Pancreas (tissue), 10 donors: ENCODE measurements around the gene RREB1. TPM values are rescaled to one million over a fixed set of nuclear protein-coding genes. Genes with fewer than 3 reads are reported as not detected.

Experiments used
- ATAC-seq, 4 donors: fragments of 200-7000 bp; cut with Tn5 transposase; one replicate each; pipeline versions ENCODE4 v1.8.0 to v1.9.1; 2020; ENCODE audit warnings: mild to moderate bottlenecking in 4 of 4, moderate library complexity in 4 of 4
- DNase-seq, 6 donors: peaks; one replicate each; pipeline ENCODE4 v3.0.0-alpha.2; 2020
- FAIRE-seq: peaks from 2 replicates; lab custom pipeline; 2012; peaks lifted over from hg19 to GRCh38; lab: Jason Lieb, UNC
- H3K27ac ChIP-seq, 4 donors: fragments of 200-600 bp; sonication (generic); 1 replicate in 3 of 4; 2 replicates in 1 of 4; pipeline versions ENCODE4 v1.5.0 to v1.8.0; 2020
- H3K27me3 ChIP-seq, 4 donors: fragments of 200-600 bp; one replicate each; pipeline ENCODE4 v1.8.0; 2021
- H3K36me3 ChIP-seq, 3 donors: fragments of 200-600 bp; sonication (generic) in 1 of 3; one replicate each; pipeline versions ENCODE4 v1.5.0 to v1.8.0; 2020 to 2021
- H3K4me1 ChIP-seq, 3 donors: fragments of 200-600 bp; one replicate each; pipeline ENCODE4 v1.8.0; 2021
- H3K4me3 ChIP-seq, 4 donors: fragments of 200-600 bp; sonication (generic) in 2 of 4; one replicate each; pipeline versions ENCODE4 v1.5.0 to v1.8.0; 2020 to 2021
- H3K9me3 ChIP-seq, 4 donors: fragments of 200-600 bp; one replicate each; pipeline ENCODE4 v1.8.0; 2021
- WGBS, 2 donors: extraction: QIAGEN DNeasy Blood & Tissue Kit; methylation state at CpG; one replicate each; pipeline ENCODE4 v1.1.7; 2013; 5-methylcytosine and 5-hydroxymethylcytosine counted together
- intact Hi-C, 3 donors: fragments of 100-400 bp; cut with DNase I; formaldehyde crosslinking; loops; one replicate each; pipeline versions ENCODE4 v1.11.1 to v1.14.2; 2022
- polyA plus RNA-seq, 2 donors: library from polyadenylated mRNA; stranded (reverse); fragments of 200-250 nt; gene quantifications; one replicate each; pipeline ENCODE4 v1.2.3, GENCODE V29; 2013
- total RNA-seq, 6 donors: library from RNA; stranded (reverse); fragmentation: NEBNext Ultra II Directional in 4 of 6; extraction: Animal tissue kit (Norgen Biotek cat#: 25700) in 4 of 6; gene quantifications; one replicate each; pipeline versions ENCODE4 v1.2.1 to v1.2.4, GENCODE V29; 2021 to 2023
- TF ChIP-seq, protein P1 (sequence below), 4 donors: fragments of 200-600 bp; sonication (generic) in 3 of 4; IDR thresholded peaks; one replicate each; pipeline versions ENCODE4 v1.5.0 to v1.8.0; 2021; ENCODE audit warnings: antibody characterized with exemption in 4 of 4
- donor health status: healthy with polysubstance abuse.
- donor health status: DM: no; HTN: no; CAD: no; lungs with moderate emphysema.
- donor health status: DM: no; HTN: no; CAD: no.
- donor health status: control.
- donor health status: control.
- donor health status: Bipolar disorder and iron deficiency.
- donor health status: DM: yes; HTN: yes; CAD: no.
- donor health status: DM: no; HTN: no; CAD: no.
- donor health status: DM: no; HTN: no; CAD: no.
- donor health status: DM: yes; HTN: yes; CAD: no.

RREB1 gene
- total and polyA plus RNA-seq, 8 donors = 8.9 to 45.3 (median 29.1) TPM

DNA sequence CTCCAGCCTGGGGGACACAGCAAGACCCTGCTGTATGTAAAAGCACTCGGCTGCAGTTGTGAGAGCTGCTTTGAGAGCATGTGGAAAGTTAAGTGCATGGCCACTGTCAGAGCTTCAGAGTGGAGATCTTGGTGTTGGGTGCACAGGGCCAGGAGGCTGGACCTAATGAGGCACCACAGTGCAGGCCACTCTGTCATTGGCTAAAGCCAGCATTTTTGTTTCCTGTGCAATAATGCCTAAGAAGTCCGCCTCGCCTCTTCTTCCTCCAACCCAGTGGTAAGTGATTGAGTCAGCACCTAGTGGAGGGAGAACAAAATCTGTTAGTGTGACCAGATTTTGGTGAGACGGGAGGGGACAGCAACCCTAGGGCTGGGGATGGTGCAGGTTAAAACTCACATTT lies 144.6 kb downstream of the RREB1 start:
- no peak overlapping the region for H3K27ac ChIP-seq
- ATAC-seq (peak in 3 of 4 donors; percentile 37 to 58 (median 44)), DNase-seq (peak in 1 of 6 donors; percentile 11), FAIRE-seq (no peak)
- no peak overlapping the region for H3K4me3 ChIP-seq
- no peaks in the 10 kb centered on the region for H3K4me1 ChIP-seq
- 94 to 96% methylated on average over 4 of the region's 4 CpGs for WGBS, 2 donors
- TF ChIP-seq, protein P1, sequence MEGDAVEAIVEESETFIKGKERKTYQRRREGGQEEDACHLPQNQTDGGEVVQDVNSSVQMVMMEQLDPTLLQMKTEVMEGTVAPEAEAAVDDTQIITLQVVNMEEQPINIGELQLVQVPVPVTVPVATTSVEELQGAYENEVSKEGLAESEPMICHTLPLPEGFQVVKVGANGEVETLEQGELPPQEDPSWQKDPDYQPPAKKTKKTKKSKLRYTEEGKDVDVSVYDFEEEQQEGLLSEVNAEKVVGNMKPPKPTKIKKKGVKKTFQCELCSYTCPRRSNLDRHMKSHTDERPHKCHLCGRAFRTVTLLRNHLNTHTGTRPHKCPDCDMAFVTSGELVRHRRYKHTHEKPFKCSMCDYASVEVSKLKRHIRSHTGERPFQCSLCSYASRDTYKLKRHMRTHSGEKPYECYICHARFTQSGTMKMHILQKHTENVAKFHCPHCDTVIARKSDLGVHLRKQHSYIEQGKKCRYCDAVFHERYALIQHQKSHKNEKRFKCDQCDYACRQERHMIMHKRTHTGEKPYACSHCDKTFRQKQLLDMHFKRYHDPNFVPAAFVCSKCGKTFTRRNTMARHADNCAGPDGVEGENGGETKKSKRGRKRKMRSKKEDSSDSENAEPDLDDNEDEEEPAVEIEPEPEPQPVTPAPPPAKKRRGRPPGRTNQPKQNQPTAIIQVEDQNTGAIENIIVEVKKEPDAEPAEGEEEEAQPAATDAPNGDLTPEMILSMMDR (IDR thresholded peaks at IDR 0.05) = no peak
- no peaks in the 10 kb centered on the region for H3K27me3 ChIP-seq
- intact Hi-C loops = no loop called here
- H3K36me3 ChIP-seq = peaks cover 0 to 35% (median 7%) of the 10 kb centered on the region in 3 donors
- no peaks in the 10 kb centered on the region for H3K9me3 ChIP-seq

DNA sequence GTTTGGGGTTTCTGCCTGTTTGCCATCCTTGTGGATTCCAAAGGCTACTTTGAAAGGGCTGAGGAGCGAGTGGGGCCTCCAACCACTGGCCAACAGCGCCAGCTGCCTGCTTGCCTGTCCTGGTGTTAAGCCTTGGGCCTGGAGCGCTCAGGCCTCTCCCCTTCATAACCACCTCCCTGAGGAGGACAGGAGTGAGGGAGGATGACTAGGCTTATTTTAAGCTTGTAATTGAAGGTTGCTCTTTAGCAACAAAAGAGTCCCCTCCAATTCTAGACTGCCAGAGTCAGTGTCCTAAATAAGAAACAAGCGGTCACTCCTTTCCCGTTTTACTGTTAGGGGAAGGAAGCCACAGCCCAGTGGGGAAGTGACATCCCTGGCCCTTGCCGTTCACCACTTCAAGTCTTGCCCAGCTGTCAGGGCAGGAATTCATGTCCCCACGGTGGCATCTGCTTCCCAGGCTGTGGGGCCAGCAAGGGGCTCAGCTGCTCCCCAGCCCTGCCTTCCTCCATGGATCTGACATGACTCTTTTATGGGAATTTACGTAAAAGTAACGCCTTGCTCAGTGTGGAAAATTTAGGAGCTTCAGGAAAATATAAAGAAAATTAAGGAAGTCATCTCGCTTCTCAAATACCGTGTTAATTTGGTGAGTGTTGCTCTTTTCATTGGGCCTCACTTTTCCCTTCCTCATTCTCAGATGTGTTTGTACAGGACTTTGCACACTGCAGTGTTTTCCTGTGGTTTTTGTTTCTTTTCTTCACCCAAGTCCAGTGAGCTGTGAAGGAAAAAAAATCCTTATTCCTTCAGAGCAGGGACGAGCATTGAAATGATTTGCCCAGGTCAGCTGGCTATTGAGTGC lies 147.4 kb downstream of the RREB1 start:
- no peaks in the 10 kb centered on the region for H3K9me3 ChIP-seq
- intact Hi-C loops = no loop called here
- H3K4me3 ChIP-seq = no peak overlapping the region
- peak overlapping the region in 2 of 4 donors; percentile 22 to 25 for H3K27ac ChIP-seq
- TF ChIP-seq, protein P1 (IDR thresholded peaks at IDR 0.05) = no peak
- FAIRE-seq (no peak), ATAC-seq (peak in 2 of 4 donors; percentile 40 to 64), DNase-seq (peak in 1 of 6 donors; percentile 30)
- 83 to 89% methylated on average over 12 of the region's 12 CpGs for WGBS, 2 donors
- no peaks in the 10 kb centered on the region for H3K27me3 ChIP-seq
- peaks cover 0 to 15% (median 0%) of the 10 kb centered on the region in 3 donors for H3K36me3 ChIP-seq
- H3K4me1 ChIP-seq = no peaks in the 10 kb centered on the region

DNA sequence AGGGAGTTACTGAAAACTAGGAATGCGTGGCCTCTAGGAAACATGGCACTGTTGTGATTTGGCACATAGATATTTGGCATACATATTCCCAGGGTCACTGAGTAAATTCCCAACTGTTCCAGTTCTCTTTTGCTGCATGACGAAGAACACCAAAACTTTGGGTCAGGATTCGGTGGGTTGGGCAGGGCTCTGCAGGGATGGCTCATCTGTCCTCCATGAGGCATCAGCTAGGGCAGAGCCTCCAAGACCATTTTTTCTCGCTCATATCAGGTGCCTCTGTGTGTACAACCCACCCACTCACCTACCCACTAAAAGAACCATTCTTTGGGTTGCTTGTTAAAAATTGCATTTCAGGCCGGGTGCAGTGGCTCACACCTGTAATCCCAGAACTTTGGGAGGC lies 148.2 kb downstream of the RREB1 start:
- TF ChIP-seq, protein P1 (IDR thresholded peaks at IDR 0.05) = no peak
- WGBS, 2 donors = 98 to 100% methylated on average over 5 of the region's 5 CpGs
- FAIRE-seq (no peak), DNase-seq (no peak), ATAC-seq (no peak)
- H3K27me3 ChIP-seq = no peaks in the 10 kb centered on the region
- no peak overlapping the region for H3K27ac ChIP-seq
- H3K4me3 ChIP-seq = no peak overlapping the region
- H3K9me3 ChIP-seq = no peaks in the 10 kb centered on the region
- peaks cover 0 to 15% (median 0%) of the 10 kb centered on the region in 3 donors for H3K36me3 ChIP-seq
- peaks cover 0 to 5% (median 4%) of the 10 kb centered on the region in 3 donors for H3K4me1 ChIP-seq
- intact Hi-C loops = no loop called here

DNA sequence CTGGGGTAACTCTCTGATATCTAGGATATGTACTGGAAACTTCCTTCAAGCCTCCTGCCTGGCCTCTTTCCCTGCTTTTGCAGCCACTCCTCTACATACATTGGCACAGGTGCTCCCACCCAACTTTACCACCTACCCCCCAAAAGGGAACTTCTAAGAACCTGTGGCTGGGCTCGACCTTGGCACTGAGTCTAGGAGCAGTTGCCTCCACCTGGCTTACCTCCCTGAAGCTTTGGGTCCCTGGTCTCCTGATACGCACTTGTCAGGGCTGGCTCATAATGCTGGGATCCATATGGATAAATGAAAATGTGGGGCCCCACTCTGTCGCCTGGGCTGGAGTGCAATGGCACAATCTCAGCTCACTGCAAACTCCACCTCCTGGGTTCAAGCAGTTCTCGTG lies 149.0 kb downstream of the RREB1 start:
- no peak for FAIRE-seq

More for the DNA sequence above, 149.0 kb downstream of the RREB1 start:
- 94 to 99% methylated on average over 4 of the region's 4 CpGs for WGBS, 2 donors
- Histone ChIP-seq H3K27ac (no peak overlapping the region), H3K4me1 (peaks cover 1 to 6% (median 4%) of the 10 kb centered on the region in 3 donors), H3K4me3 (no peak overlapping the region), H3K9me3 (no peaks in the 10 kb centered on the region), H3K27me3 (no peaks in the 10 kb centered on the region), H3K36me3 (peaks cover 0 to 8% (median 0%) of the 10 kb centered on the region in 3 donors)
- intact Hi-C loops = no loop called here
- DNase-seq (no peak), ATAC-seq (no peak)
- TF ChIP-seq, protein P1 (IDR thresholded peaks at IDR 0.05) = no peak
